HG02970 (cell line): ENCODE results near the gene CELF2.
"Not testable (repeated sequence)": the region's sequence is repeated elsewhere in the genome, so short reads cannot be mapped to it uniquely, and the experiment has no call there.

ENCODE experiments used
- ATAC-seq: cut with Tn5 transposase; IDR thresholded peaks from one replicate; pipeline ENCODE4 v1.9.1; 2021; ENCODE audit warnings: mild to moderate bottlenecking, moderate library complexity, moderate number of reproducible peaks; ENCODE audit not compliant: unreplicated experiment, low FRiP score

Gene CELF2

DNA sequence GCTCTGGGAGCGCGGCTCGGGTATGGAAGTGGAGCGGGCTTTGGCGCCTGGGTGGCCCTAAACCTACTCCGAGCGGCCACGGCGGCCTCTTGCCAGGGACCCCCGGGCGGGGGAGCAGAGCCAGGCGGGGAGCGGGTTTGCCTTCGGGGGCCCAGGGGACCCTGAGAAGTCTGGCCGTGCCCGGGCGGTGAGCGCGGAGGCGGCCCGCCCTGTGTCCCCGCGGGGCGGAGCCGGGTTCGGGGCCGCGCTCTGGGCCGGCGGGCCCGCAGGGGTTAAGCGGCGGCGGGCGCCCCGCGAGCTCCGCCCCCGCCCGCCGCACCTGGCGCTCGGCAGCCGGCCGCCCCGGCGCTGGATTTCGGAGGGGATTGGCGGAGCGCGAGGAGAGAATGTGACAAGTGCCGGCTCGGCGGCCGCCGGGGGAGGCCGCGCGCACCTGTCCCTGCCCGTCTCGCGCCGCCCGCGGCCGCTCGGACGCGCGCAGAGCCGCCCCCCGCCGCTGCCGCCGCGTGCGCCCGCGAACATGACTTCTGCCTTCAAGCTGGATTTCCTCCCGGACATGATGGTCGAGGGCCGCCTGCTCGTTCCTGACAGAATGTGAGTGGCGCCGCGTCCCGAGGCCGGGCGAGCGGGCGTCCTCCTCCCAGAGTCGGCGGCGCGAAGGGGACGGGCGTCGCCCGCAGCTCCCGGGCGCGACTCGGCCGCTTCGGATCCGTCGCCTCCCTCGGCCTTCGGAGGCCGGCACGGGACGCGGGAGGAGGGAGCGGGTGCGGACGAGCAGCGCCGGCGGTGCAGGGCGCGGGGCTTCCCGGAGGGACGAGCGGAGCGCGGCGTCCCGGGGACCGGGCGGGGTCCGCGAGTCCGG, at the start of gene CELF2:
TSS of gene CELF2 (plus strand) at position 303 of the 862 bp plus-strand sequence. CDS start at position 521, 218 bp downstream.
- peak; percentile 71 for ATAC-seq

GRCh38 chr10:10968257-10968588, 49.4 kb upstream of the CELF2 start:
- no peak for ATAC-seq

- ATAC-seq: no peak
Measured at GRCh38 chr10:10973310-10973709, 44.4 kb upstream of the CELF2 start.

DNA sequence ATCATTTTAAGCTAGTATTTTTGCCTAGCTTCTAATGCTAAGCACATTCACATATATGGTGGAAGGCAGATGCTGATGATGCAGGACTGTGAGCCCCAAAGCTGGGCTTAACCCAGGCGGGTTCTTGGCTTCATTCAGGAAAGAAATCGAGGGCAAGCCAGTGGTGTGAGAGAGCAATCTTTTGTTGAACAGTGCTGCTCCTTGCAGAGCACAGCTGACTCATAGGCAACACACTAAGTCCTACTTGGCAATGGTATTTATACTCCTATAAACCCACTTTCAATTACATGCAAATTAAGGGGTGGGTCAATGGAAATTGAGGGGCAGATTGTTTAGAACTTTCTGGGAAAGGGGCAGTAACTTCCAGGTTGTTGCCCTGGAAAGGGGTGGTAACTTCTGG, 42.0 kb upstream of the CELF2 start:
- no peak for ATAC-seq

GRCh38 chr10:10976652-10977051, 41.0 kb upstream of the CELF2 start:
- ATAC-seq: no peak

DNA sequence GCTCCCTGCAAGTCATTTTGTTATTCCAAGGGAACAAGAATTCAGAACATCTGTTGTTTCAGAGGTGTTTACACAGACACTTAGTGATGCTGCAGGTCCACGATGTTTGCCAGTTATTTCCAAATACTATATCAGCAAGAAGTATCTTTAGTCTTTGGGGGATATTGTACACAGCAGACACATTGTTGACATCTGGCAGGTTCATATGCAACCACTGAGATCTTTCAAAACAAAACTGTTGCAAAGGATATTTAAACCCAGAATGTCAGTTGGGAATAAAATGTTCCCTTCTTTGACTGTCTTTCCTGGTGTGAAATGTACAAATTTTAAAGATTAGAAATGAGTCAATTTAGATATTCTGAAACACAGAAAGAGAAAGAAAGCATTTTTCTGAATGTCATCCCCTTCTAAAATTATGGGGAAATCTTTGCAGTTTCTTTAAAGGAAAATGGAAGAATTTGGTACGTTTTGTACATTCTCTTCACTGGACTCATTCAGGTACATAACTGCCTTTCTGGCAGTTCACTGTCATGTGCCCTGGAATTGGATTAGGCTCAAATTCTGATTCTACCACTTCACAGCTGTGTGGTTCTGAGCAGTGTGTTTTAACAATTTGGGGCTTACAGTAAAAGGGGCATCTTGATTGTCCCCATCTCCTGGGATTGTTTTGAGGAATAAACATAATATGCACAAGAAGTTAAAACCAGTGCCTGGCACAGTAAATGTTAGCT, 40.3 kb upstream of the CELF2 start:
- no peak for ATAC-seq

DNA sequence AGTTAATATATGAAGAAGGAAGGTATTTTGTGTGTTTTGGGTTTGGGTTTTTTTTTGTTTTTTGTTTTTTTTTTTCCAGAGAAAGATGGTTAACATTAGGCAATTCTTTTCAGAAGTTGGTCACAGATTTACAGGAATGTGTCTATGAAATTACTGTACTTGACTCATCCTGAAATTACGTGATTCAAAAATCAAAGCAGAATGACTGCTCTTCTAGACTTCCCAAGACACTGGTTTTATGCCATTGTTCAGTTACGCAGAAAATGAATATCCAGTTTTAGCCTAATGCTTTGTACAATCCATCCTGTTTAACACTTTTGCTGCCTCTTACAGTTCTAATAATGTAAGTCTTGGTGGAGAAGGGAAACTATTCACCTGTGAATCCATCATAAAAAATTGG, 39.7 kb upstream of the CELF2 start:
- ATAC-seq: no peak

DNA sequence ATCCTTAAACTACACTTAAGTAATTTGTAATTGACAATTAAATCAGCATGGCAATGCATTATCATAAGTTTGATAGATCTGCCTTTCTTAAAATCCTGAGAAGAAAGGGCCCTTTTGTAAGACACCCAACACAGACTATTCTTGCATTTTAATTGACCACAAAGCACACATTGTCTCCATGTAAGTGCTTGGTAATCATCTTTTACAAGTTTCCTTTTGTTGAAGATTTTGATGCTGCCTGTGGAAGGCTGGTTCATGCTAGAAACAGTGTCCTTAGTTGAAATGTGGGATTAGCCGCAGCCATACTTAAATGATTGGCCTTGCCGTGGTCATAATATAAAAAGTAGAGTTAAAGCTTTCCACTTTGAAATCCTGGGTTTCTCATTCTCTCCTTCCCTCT, 32.3 kb upstream of the CELF2 start:
- no peak for ATAC-seq

GRCh38 chr10:10986606-10987005, 31.1 kb upstream of the CELF2 start:
- no peak for ATAC-seq

GRCh38 chr10:10987111-10987510, 30.6 kb upstream of the CELF2 start:
- no peak for ATAC-seq

- ATAC-seq: no peak
Measured at GRCh38 chr10:10989669-10990068, 28.0 kb upstream of the CELF2 start.

GRCh38 chr10:10991144-10991543, 26.5 kb upstream of the CELF2 start:
- no peak for ATAC-seq

GRCh38 chr10:10992072-10992471, 25.6 kb upstream of the CELF2 start:
- ATAC-seq: no peak

DNA sequence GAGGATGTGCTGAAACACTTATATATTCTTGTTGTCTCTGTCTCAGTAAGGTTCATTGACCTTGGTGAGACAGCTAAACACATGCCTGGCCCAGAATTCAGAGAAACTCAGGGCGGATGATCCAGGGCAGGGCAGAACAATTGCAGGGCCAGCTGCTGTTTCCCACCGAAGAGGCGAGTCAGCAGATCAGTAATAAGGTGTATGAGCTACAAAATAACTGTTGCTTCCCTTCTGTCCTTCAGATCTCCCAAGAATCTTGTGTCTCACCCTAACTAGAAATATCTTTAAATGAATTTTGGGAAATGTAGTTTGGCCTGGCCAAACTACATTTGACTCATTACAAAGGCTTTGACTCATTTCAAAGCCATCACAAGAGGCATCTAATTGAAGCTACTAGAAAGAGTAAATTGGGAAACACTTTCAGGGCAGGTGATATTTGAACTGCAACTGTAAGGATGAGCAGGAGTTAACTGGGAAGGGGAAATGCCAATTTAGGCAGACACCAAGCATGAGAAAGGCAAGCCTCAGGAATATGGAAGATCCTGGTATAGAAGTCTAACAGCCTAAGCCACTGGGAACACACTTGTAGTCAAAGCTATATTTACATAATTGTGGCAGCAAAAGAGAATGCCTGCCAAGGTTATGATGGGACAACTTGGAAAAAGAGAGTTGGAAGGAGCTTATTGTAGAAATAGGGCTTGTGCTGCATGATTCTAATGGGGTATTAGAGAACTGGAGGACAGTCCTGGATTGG, 24.5 kb upstream of the CELF2 start:
- no peak for ATAC-seq

DNA sequence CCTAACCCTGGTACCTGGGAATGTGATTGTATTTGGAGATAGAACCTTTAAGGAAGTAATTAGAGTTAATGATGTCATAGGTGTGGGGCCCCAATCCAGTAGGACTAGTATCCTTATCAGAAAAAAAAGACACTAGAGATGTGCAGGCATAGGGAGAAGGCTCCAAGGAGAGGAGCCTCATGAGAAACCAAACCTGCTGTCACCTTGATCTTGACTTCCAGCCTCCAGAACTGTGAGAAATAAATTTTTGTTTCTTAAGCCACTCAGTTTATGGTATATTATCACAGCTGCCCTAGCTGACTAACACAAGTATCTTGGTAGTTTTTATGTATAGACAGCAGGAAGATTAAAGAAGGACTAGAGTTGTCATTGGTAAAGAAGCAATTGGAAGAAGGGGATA, 23.9 kb upstream of the CELF2 start:
- ATAC-seq: no peak

- no peak for ATAC-seq
Measured at GRCh38 chr10:10994360-10994759, 23.3 kb upstream of the CELF2 start.

- no peak for ATAC-seq
Measured at GRCh38 chr10:10995120-10995519, 22.6 kb upstream of the CELF2 start.

DNA sequence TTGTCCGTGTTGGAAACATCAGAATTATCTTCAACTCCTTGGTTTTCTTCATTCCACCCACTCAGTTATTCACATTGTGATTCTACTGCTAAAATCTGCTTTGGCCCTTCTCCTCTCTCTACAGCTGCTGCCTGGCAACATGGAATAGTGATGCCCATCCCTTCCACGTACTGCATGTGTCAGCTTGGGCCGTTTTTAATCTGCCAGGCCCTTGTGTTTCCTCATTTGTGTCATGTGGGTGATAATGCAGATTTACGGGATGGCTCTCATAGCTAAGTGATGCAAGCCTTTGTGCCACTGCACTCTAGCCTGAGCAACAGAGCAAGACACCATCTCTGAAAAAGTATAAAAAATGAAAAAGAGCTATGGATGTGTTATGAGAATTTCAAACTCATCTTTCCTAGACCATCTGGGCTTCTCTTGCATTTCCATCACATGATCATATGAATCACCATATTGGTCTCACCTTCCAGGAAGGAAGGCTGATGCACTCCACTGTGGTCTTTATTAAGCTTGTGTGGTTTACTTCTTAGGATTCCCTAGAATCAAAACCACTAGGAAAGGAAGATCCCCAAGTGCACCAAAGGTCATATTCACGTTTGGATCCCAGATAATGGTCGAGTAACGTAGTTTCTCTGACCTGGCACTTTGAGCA, 20.6 kb upstream of the CELF2 start:
- no peak for ATAC-seq

GRCh38 chr10:10999501-10999900, 18.2 kb upstream of the CELF2 start:
- ATAC-seq: not testable (repeated sequence)

DNA sequence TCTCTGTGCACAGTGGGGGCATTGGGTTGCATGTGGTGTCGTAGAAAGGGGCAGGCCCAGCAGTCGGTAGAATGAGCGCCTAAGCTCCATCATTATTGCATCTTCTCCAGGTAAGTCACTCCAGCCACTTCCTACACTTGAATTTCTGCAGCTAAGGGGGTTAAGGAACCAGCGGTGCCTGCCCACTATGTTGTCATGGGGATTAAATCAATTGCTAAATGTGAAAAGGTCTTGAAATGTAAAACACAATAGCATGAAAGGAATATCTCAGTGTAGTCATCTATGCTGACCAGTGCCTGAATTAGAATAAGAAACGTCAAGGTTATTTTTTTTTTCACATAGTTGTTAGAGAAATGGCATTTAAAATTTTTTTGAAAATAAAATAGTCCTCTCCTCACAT, 15.2 kb upstream of the CELF2 start:
- no peak for ATAC-seq

DNA sequence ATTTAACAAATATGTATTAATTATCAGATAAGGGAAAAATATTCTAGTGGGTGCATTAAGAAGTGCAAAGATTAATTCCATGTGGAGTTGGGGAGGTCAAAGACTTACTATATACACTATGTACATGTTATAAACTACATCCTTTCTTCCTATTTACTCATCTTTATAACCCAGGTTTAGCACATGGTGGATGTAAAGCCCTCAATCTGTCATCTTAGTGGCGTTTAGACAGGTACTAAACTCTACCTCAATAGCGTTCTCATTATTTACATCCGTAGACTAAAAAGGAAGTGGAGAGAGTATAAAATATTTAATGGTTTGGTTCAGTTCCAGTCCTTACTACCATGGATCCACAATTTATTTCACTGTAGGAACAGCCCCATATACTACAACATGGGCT, 14.8 kb upstream of the CELF2 start:
- no peak for ATAC-seq
